ENCODE results near the gene CRTAC1. TPM values are rescaled to one million over a fixed set of nuclear protein-coding genes. Genes with fewer than 3 reads are reported as not detected.
"Not testable (repeated sequence)": the region's sequence is repeated elsewhere in the genome, so short reads cannot be mapped to it uniquely, and the experiment has no call there.

Gene CRTAC1
- total and polyA plus RNA-seq, 2 donors: 0.05 to 0.30 TPM

GRCh38 chr10:97844678-97845077 is 185.7 kb downstream of the CRTAC1 start:
- 97% methylated on average over 3 of the region's 3 CpGs for WGBS

DNA sequence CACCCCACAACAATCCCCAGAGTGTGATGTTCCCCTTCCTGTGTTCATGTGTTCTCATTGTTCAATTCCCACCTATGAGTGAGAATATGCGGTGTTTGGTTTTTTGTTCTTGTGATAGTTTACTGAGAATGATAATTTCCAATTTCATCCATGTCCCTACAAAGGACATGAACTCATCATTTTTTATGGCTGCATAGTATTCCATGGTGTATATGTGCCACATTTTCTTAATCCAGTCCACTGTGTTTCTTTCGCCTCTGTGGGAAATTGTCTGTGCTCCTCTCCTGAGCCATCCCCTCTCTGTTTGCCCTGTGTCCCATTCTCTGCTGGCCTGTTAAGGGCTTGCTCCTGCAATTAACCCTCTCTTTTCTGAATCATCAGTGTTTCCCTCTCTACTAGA is 186.4 kb downstream of the CRTAC1 start:
- 95% methylated on average over 1 of the region's 2 CpGs for WGBS
- H3K4me1 ChIP-seq (ENCODE audit: control insufficient read depth in 2 of 2, insufficient read depth in 2 of 2, low read length in 2 of 2); H3K27me3 ChIP-seq (ENCODE audit: control insufficient read depth in 2 of 2, insufficient read depth in 1 of 2, low read length in 1 of 2); H3K9me3 ChIP-seq (ENCODE audit: control insufficient read depth in 2 of 2, insufficient read depth in 1 of 2, low read length in 1 of 2); H3K36me3 ChIP-seq (ENCODE audit: control insufficient read depth in 2 of 2, insufficient read depth in 2 of 2, low read length in 1 of 2); DNase-seq (ENCODE audit: low read depth in 6 of 9, low spot score in 9 of 9); H3K27ac ChIP-seq (ENCODE audit: low read depth in 1 of 2, low read length in 1 of 2); H3K4me3 ChIP-seq (ENCODE audit: low read length in 2 of 2): not testable (repeated sequence)

More at GRCh38 chr10:97844678-97845077, 185.7 kb downstream of the CRTAC1 start:
- no peak overlapping the region for H3K27ac ChIP-seq (ENCODE audit: low read depth in 1 of 2, low read length in 1 of 2)
- peaks cover 0 to 11% of the 10 kb centered on the region in 2 donors for H3K27me3 ChIP-seq (ENCODE audit: control insufficient read depth in 2 of 2, insufficient read depth in 1 of 2, low read length in 1 of 2)
- DNase-seq (ENCODE audit: low read depth in 6 of 9, low spot score in 9 of 9): no peak
- no peaks in the 10 kb centered on the region for H3K9me3 ChIP-seq (ENCODE audit: control insufficient read depth in 2 of 2, insufficient read depth in 1 of 2, low read length in 1 of 2)
- no peak overlapping the region for H3K4me3 ChIP-seq (ENCODE audit: low read length in 2 of 2)
- no peaks in the 10 kb centered on the region for H3K36me3 ChIP-seq (ENCODE audit: control insufficient read depth in 2 of 2, insufficient read depth in 2 of 2, low read length in 1 of 2)
- peaks cover 0 to 6% of the 10 kb centered on the region in 2 donors for H3K4me1 ChIP-seq (ENCODE audit: control insufficient read depth in 2 of 2, insufficient read depth in 2 of 2, low read length in 2 of 2)

DNA sequence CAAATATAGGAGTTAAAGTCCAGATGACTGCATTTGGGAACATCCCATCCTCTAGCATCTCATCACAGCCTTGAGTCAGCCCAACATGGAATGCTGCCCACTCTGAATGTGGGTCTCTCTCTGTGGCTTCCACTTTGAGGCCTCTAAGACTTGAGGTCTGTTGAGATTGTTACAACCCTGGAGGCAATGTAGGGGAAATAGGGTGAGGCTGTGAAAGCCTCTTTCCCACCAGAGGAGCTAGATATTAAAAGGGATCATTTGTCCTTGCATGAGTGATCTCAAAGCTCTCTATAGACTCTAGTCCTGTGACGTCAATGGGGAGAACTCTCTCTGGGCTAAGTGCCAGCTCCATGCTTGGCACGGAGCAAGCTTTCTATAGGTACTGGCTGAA is 187.1 kb downstream of the CRTAC1 start:
- Histone ChIP-seq H3K27me3 (ENCODE audit: control insufficient read depth in 2 of 2, insufficient read depth in 1 of 2, low read length in 1 of 2) (no peaks in the 10 kb centered on the region), H3K4me3 (ENCODE audit: low read length in 2 of 2) (no peak overlapping the region), H3K36me3 (ENCODE audit: control insufficient read depth in 2 of 2, insufficient read depth in 2 of 2, low read length in 1 of 2) (no peaks in the 10 kb centered on the region), H3K9me3 (ENCODE audit: control insufficient read depth in 2 of 2, insufficient read depth in 1 of 2, low read length in 1 of 2) (no peaks in the 10 kb centered on the region), H3K4me1 (ENCODE audit: control insufficient read depth in 2 of 2, insufficient read depth in 2 of 2, low read length in 2 of 2) (no peaks in the 10 kb centered on the region), H3K27ac (ENCODE audit: low read depth in 1 of 2, low read length in 1 of 2) (no peak overlapping the region)
- WGBS: 53% methylated on average over 2 of the region's 2 CpGs
- DNase-seq (ENCODE audit: low read depth in 6 of 9, low spot score in 9 of 9): no peak

GRCh38 chr10:97842656-97843280 is 187.7 kb downstream of the CRTAC1 start:
- 8% methylated on average over 7 of the region's 7 CpGs for WGBS
- Histone ChIP-seq H3K36me3 (ENCODE audit: control insufficient read depth in 2 of 2, insufficient read depth in 2 of 2, low read length in 1 of 2) (no peaks in the 10 kb centered on the region), H3K4me1 (ENCODE audit: control insufficient read depth in 2 of 2, insufficient read depth in 2 of 2, low read length in 2 of 2) (no peaks in the 10 kb centered on the region), H3K4me3 (ENCODE audit: low read length in 2 of 2) (no peak overlapping the region), H3K9me3 (ENCODE audit: control insufficient read depth in 2 of 2, insufficient read depth in 1 of 2, low read length in 1 of 2) (no peaks in the 10 kb centered on the region), H3K27ac (ENCODE audit: low read depth in 1 of 2, low read length in 1 of 2) (no peak overlapping the region), H3K27me3 (ENCODE audit: control insufficient read depth in 2 of 2, insufficient read depth in 1 of 2, low read length in 1 of 2) (no peaks in the 10 kb centered on the region)
- DNase-seq (ENCODE audit: low read depth in 6 of 9, low spot score in 9 of 9): no peak

DNA sequence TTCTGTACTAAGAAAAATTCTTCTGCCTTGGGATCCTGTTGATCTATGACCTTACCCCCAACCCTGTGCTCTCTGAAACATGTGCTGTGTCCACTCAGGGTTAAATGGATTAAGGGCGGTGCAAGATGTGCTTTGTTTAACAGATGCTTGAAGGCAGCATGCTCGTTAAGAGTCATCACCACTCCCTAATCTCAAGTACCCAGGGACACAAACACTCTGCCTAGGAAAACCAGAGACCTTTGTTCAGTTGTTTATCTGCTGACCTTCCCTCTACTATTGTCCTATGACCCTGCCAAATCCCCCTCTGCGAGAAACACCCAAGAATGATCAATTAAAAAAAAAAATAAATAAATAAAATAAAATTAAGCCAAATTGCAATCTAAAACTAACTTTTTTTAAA is 188.3 kb downstream of the CRTAC1 start:
- not testable (repeated sequence) for H3K4me1 ChIP-seq (ENCODE audit: control insufficient read depth in 2 of 2, insufficient read depth in 2 of 2, low read length in 2 of 2); H3K4me3 ChIP-seq (ENCODE audit: low read length in 2 of 2); H3K27me3 ChIP-seq (ENCODE audit: control insufficient read depth in 2 of 2, insufficient read depth in 1 of 2, low read length in 1 of 2); H3K27ac ChIP-seq (ENCODE audit: low read depth in 1 of 2, low read length in 1 of 2); H3K36me3 ChIP-seq (ENCODE audit: control insufficient read depth in 2 of 2, insufficient read depth in 2 of 2, low read length in 1 of 2); DNase-seq (ENCODE audit: low read depth in 6 of 9, low spot score in 9 of 9); H3K9me3 ChIP-seq (ENCODE audit: control insufficient read depth in 2 of 2, insufficient read depth in 1 of 2, low read length in 1 of 2)
- 7% methylated on average over 2 of the region's 3 CpGs for WGBS

- not testable (repeated sequence) for H3K36me3 ChIP-seq (ENCODE audit: control insufficient read depth in 2 of 2, insufficient read depth in 2 of 2, low read length in 1 of 2); H3K4me3 ChIP-seq (ENCODE audit: low read length in 2 of 2); DNase-seq (ENCODE audit: low read depth in 6 of 9, low spot score in 9 of 9); H3K4me1 ChIP-seq (ENCODE audit: control insufficient read depth in 2 of 2, insufficient read depth in 2 of 2, low read length in 2 of 2); H3K27ac ChIP-seq (ENCODE audit: low read depth in 1 of 2, low read length in 1 of 2); H3K27me3 ChIP-seq (ENCODE audit: control insufficient read depth in 2 of 2, insufficient read depth in 1 of 2, low read length in 1 of 2); H3K9me3 ChIP-seq (ENCODE audit: control insufficient read depth in 2 of 2, insufficient read depth in 1 of 2, low read length in 1 of 2)
- 97% methylated on average over 16 of the region's 22 CpGs for WGBS
Observed at GRCh38 chr10:97841166-97841565, 189.3 kb downstream of the CRTAC1 start.

DNA sequence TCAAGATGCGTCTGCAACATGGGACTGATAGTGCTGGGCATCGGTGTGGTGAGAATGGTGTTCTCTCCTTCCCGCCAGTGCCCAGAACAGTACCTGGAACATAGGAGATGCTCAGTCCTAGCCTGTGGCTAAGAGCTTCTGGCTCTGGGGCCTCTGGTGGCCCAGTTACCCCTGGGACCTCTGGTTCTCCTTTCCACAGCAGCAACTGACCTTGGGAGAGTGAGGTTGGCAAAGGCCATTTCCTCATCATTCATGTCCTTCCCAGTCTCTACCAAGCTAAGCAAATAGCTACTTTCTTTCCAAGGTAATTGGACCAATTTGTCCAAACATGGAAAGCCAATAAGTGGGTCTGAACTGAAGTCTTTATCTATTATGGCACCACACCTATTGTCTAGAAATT is 192.3 kb downstream of the CRTAC1 start:
- DNase-seq (ENCODE audit: low read depth in 6 of 9, low spot score in 9 of 9): no peak
- H3K27me3 ChIP-seq (ENCODE audit: control insufficient read depth in 2 of 2, insufficient read depth in 1 of 2, low read length in 1 of 2): peaks cover 0 to 2% of the 10 kb centered on the region in 2 donors
- H3K36me3 ChIP-seq (ENCODE audit: control insufficient read depth in 2 of 2, insufficient read depth in 2 of 2, low read length in 1 of 2): no peaks in the 10 kb centered on the region
- WGBS: 93% methylated on average over 3 of the region's 3 CpGs
- no peak overlapping the region for H3K4me3 ChIP-seq (ENCODE audit: low read length in 2 of 2)
- no peak overlapping the region for H3K27ac ChIP-seq (ENCODE audit: low read depth in 1 of 2, low read length in 1 of 2)
- no peaks in the 10 kb centered on the region for H3K9me3 ChIP-seq (ENCODE audit: control insufficient read depth in 2 of 2, insufficient read depth in 1 of 2, low read length in 1 of 2)
- H3K4me1 ChIP-seq (ENCODE audit: control insufficient read depth in 2 of 2, insufficient read depth in 2 of 2, low read length in 2 of 2): no peaks in the 10 kb centered on the region

DNA sequence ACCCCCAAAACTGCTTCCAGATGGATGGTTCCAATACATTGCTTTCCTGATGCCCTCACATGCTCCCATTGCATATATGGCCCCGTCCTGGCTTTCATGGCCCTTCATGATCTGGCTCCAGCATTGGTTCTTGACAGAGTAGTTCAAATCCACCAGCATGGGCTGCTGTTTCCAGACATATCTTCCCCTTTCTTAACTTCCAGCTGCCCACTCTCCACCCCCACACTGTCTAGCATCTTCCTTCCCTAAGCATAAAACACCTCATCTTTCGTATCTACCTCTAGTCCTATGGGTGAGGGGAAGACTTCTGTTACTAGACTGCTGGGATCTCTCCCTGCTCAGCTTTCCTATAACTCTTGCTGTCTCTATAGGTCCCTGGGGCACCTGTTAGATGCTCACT is 194.0 kb downstream of the CRTAC1 start:
- WGBS: 86% methylated on average over 2 of the region's 2 CpGs
- Histone ChIP-seq H3K9me3 (ENCODE audit: control insufficient read depth in 2 of 2, insufficient read depth in 1 of 2, low read length in 1 of 2) (no peaks in the 10 kb centered on the region), H3K36me3 (ENCODE audit: control insufficient read depth in 2 of 2, insufficient read depth in 2 of 2, low read length in 1 of 2) (no peaks in the 10 kb centered on the region), H3K27ac (ENCODE audit: low read depth in 1 of 2, low read length in 1 of 2) (no peak overlapping the region), H3K27me3 (ENCODE audit: control insufficient read depth in 2 of 2, insufficient read depth in 1 of 2, low read length in 1 of 2) (peaks cover 0 to 2% of the 10 kb centered on the region in 2 donors), H3K4me1 (ENCODE audit: control insufficient read depth in 2 of 2, insufficient read depth in 2 of 2, low read length in 2 of 2) (no peaks in the 10 kb centered on the region), H3K4me3 (ENCODE audit: low read length in 2 of 2) (no peak overlapping the region)
- no peak for DNase-seq (ENCODE audit: low read depth in 6 of 9, low spot score in 9 of 9)

DNA sequence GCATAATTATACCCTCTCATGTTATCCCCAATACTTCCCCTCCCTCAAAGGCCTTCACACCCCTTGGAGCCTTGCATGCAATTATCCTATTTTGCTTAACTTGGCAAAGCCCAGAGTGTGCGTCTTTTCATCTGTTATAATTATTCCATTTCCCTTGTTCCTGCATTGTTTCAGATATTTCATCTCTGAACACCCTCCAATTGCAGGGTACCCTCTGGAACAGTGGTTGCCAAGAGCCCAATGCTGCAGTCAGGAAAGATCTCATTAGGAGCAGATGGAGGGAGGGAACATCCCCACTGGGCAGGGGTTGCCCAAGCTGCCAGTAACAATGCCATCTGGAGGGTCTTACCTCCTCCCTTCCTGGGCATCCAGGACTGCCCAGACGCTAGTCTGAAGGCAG is 199.2 kb downstream of the CRTAC1 start:
- Histone ChIP-seq H3K36me3 (ENCODE audit: control insufficient read depth in 2 of 2, insufficient read depth in 2 of 2, low read length in 1 of 2) (no peaks in the 10 kb centered on the region), H3K27me3 (ENCODE audit: control insufficient read depth in 2 of 2, insufficient read depth in 1 of 2, low read length in 1 of 2) (peaks cover 0 to 8% of the 10 kb centered on the region in 2 donors), H3K9me3 (ENCODE audit: control insufficient read depth in 2 of 2, insufficient read depth in 1 of 2, low read length in 1 of 2) (no peaks in the 10 kb centered on the region), H3K27ac (ENCODE audit: low read depth in 1 of 2, low read length in 1 of 2) (no peak overlapping the region), H3K4me3 (ENCODE audit: low read length in 2 of 2) (no peak overlapping the region), H3K4me1 (ENCODE audit: control insufficient read depth in 2 of 2, insufficient read depth in 2 of 2, low read length in 2 of 2) (no peaks in the 10 kb centered on the region)
- 83% methylated on average over 2 of the region's 2 CpGs for WGBS
- no peak for DNase-seq (ENCODE audit: low read depth in 6 of 9, low spot score in 9 of 9)
